SIG-M5 (cell line): Measurements from ENCODE around the gene TBC1D20.

Source experiments
- DNase-seq: peaks from one replicate; lab custom pipeline; 2025; lab: John Stamatoyannopoulos, UW

Gene TBC1D20

GRCh38 chr20:437787-438486, 24.4 kb downstream of the TBC1D20 start:
- no peak for DNase-seq

GRCh38 chr20:436476-436875, 25.9 kb downstream of the TBC1D20 start:
- DNase-seq, result no peak

- no peak for DNase-seq
These were observed 26.8 kb downstream of the TBC1D20 start for GRCh38 chr20:435558-435957.

GRCh38 chr20:434661-435419, 27.5 kb downstream of the TBC1D20 start:
- DNase-seq, result no peak

GRCh38 chr20:434221-434620, 28.1 kb downstream of the TBC1D20 start:
- DNase-seq, result no peak

GRCh38 chr20:433300-433975, 28.9 kb downstream of the TBC1D20 start:
- no peak for DNase-seq

- no peak for DNase-seq
These were observed 29.5 kb downstream of the TBC1D20 start for GRCh38 chr20:432677-433299.

- DNase-seq, result no peak
These were observed 30.1 kb downstream of the TBC1D20 start for GRCh38 chr20:432208-432607.

- no peak for DNase-seq
These were observed 31.1 kb downstream of the TBC1D20 start for GRCh38 chr20:431012-431904.

GRCh38 chr20:430091-430999, 32.0 kb downstream of the TBC1D20 start:
- no peak for DNase-seq

- DNase-seq, result no peak
These were observed 33.6 kb downstream of the TBC1D20 start for GRCh38 chr20:428658-429200.

- DNase-seq, result no peak
These were observed 34.3 kb downstream of the TBC1D20 start for GRCh38 chr20:427849-428657.

GRCh38 chr20:427401-427800, 34.9 kb downstream of the TBC1D20 start:
- DNase-seq, result no peak

GRCh38 chr20:426566-426965, 35.8 kb downstream of the TBC1D20 start:
- no peak for DNase-seq

GRCh38 chr20:421685-422250, 40.6 kb downstream of the TBC1D20 start:
- DNase-seq, result no peak

- no peak for DNase-seq
These were observed 41.4 kb downstream of the TBC1D20 start for GRCh38 chr20:420721-421574.

- no peak for DNase-seq
These were observed 42.1 kb downstream of the TBC1D20 start for GRCh38 chr20:420166-420620.
